ENCODE results near the gene PRKAR1B. TPM values are rescaled to one million over a fixed set of nuclear protein-coding genes. Genes with fewer than 3 reads are reported as not detected.

Gene PRKAR1B
- total and polyA plus RNA-seq, 10 of the 15 experiments (the other 5 are each of a cell fraction or from before 2014, with no cell fraction given): 1.4 to 45.6 (median 19.3) TPM

GRCh38 chr7:604884-605531 lies 122.1 kb downstream of the PRKAR1B start (continued):
- no peak for TF ChIP-seq DPF2 (IDR thresholded peaks at IDR 0.05)
- TF ChIP-seq CBX3 (IDR thresholded peaks at IDR 0.05; ENCODE audit: borderline replicate concordance, low read depth): no peak

- Histone ChIP-seq H3K4me3 (peak overlapping the region; percentile 80), H3K27me3 (replicated peaks in 1 of 2; ENCODE audit: control insufficient read depth in 2 of 2, insufficient read depth in 2 of 2, low read length in 1 of 2) (no peaks in the 10 kb centered on the region), H2AFZ (ENCODE audit: control insufficient read depth, low read depth, low read length) (peak overlapping the region; percentile 64), H3K36me3 (ENCODE audit: control insufficient read depth in 2 of 2, insufficient read depth in 2 of 2, low read length in 1 of 2) (peaks cover 0 to 5% of the 10 kb centered on the region in 2 experiments; a peak in 3 of 4 replicates), H3K9ac (ENCODE audit: control insufficient read depth, insufficient read depth, low read length) (peak overlapping the region; percentile 96), H4K20me1 (ENCODE audit: control insufficient read depth, insufficient read depth) (no peaks in the 10 kb centered on the region), H3K4me1 (ENCODE audit: control insufficient read depth, insufficient read depth, low read length) (peaks cover 49% of the 10 kb centered on the region), H3K79me2 (ENCODE audit: control insufficient read depth, insufficient read depth, low read length) (peaks cover 33% of the 10 kb centered on the region), H3K9me3 (replicated peaks; ENCODE audit: control insufficient read depth, insufficient read depth, low read length) (no peaks in the 10 kb centered on the region; the same call in 2 of the 3 replicates), H3K27ac (ENCODE audit: control insufficient read depth, insufficient read depth) (peak overlapping the region; percentile 98), H3K4me2 (ENCODE audit: control insufficient read depth, insufficient read depth) (peak overlapping the region; percentile 96)
- in situ Hi-C loops (cut with MboI): no loop called here
- ChIA-PET RAD21 (ENCODE audit: unreplicated experiment) (interaction anchor here (0.8 to 1.2 kb wide), 6 partner anchors 11 to 209 kb away, joined by 3 to 7 read pairs (median 3); partner anchors contain the start of gene PDGFA), POLR2A (interaction anchor here (0.5 to 1.7 kb wide), 3 partner anchors 11 to 84 kb away, joined by 3 to 9 read pairs (median 3); no protein-coding TSS in a partner anchor), SMC1A (ENCODE audit: uncharacterized antibody, unreplicated experiment) (no interaction called here), CTCF (no interaction called here)
- intact Hi-C loops (cut with micrococcal nuclease; ENCODE audit: unreplicated experiment): loop anchor here (2.0 to 5.0 kb wide), 3 partner anchors 89 to 348 kb away; partner anchors contain the start of gene ADAP1
- 3% methylated on average over 37 of the region's 37 CpGs for WGBS (ENCODE audit: insufficient coverage, insufficient replicate concordance, low lambda C conversion rate, missing lambda C conversion rate)
- FAIRE-seq (peak; percentile 93), ATAC-seq (peak; percentile 81), DNase-seq (ENCODE audit: low read depth, low spot score) (peak; percentile 71)
- TSS peak; percentile 87 for BruUV-seq (replicated peaks)
- TF ChIP-seq SUPT20H (IDR thresholded peaks at IDR 0.05; ENCODE audit: borderline replicate concordance, control insufficient read depth, low read depth, low read length) (no peak), CHD2 (IDR thresholded peaks at IDR 0.05; ENCODE audit: borderline replicate concordance, low read depth, low read length) (peak; percentile 49; the same call in 1 of the 2 replicates), SRF (IDR thresholded peaks at IDR 0.05; ENCODE audit: low read depth in 2 of 2, low read length in 2 of 2) (0 out of 4 replicates have a peak, but pooled peaks of 1 of the 2 experiments have one; percentile 6), ZBTB11 (CRISPR knock-in tag; IDR thresholded peaks at IDR 0.05) (no peak), SIN3A (IDR thresholded peaks at IDR 0.05; ENCODE audit: low read depth, low read length) (peak; percentile 86), DPF2 (IDR thresholded peaks at IDR 0.05) (peak; percentile 63; the same call in 1 of the 2 replicates), RBBP5 (conservative IDR thresholded peaks at IDR 0.05) (no peak), YBX1 (IDR thresholded peaks at IDR 0.05) (no peak), PAX5 (IDR thresholded peaks at IDR 0.05; ENCODE audit: borderline replicate concordance, low read depth, low read length) (0 out of 2 replicates have a peak, but pooled peaks have one; percentile 36), HSF1 (IDR thresholded peaks at IDR 0.05; ENCODE audit: low read depth, low read length) (0 out of 2 replicates have a peak, but pooled peaks have one; percentile 4), CBX5 (IDR thresholded peaks at IDR 0.05; ENCODE audit: low read depth) (no peak), ZNF384 (IDR thresholded peaks at IDR 0.05; ENCODE audit: borderline replicate concordance, low read depth, low read length) (no peak), SUZ12 (IDR thresholded peaks at IDR 0.05; ENCODE audit: unreplicated experiment) (no peak), EGR1 (IDR thresholded peaks at IDR 0.05; ENCODE audit: borderline replicate concordance in 1 of 2, low read depth in 2 of 2, low read length in 2 of 2) (peak in 1 of 2 experiments; percentile 55; a peak in 1 of 3 replicates)
Observed at GRCh38 chr7:604001-604883, 122.8 kb downstream of the PRKAR1B start.

Data from GM12878 (cell line).